GM12878 (cell line): ENCODE results near the gene ATXN1. TPM values are rescaled to one million over a fixed set of nuclear protein-coding genes. Genes with fewer than 3 reads are reported as not detected.
A peak's percentile ranks its signal among the peaks of the same experiment; 100 is the strongest.

ENCODE experiments used
- CEBPB ChIP-seq, 2 experiments: fragments of 150-350 bp in 1 of 2; IDR thresholded peaks; 2 replicates each; pipeline ENCODE4 v1.6.1; 2012 to 2014; ENCODE audit warnings: low read depth in 2 of 2, low read length in 2 of 2, borderline replicate concordance in 1 of 2, inconsistent platforms in 1 of 2
- CTCF ChIP-seq, 3 experiments: IDR thresholded peaks in 2 of 3; conservative IDR thresholded peaks in 1 of 3; 2 replicates each; pipeline ENCODE4 v1.5.1; 2011; ENCODE audit warnings: low read depth in 3 of 3, low read length in 3 of 3, mild to moderate bottlenecking in 3 of 3, control low read depth in 2 of 3, moderate library complexity in 2 of 3, inconsistent platforms in 1 of 3, mixed read lengths in 1 of 3; ENCODE audit not compliant: control insufficient read depth in 2 of 3, insufficient read depth in 1 of 3; ENCODE audit errors: extremely low read depth in 1 of 3
- HCFC1 ChIP-seq: fragments of 150-350 bp; IDR thresholded peaks from 2 replicates; pipeline ENCODE4 v1.6.1; 2014; ENCODE audit warnings: low read length
- KLF5 ChIP-seq: fragments of 450-650 bp; IDR thresholded peaks from 2 replicates; pipeline ENCODE4 v1.6.1; 2014; ENCODE audit warnings: mild to moderate bottlenecking; ENCODE audit not compliant: partially characterized antibody
- LARP7 ChIP-seq: fragments of 450-650 bp; IDR thresholded peaks from 2 replicates; pipeline ENCODE4 v1.6.1; 2017; ENCODE audit warnings: mild to moderate bottlenecking
- MTA2 ChIP-seq: fragments of 450-650 bp; IDR thresholded peaks from 2 replicates; pipeline ENCODE4 v1.6.1; 2016; ENCODE audit warnings: low read depth, mild to moderate bottlenecking, moderate library complexity
- PBX3 ChIP-seq: IDR thresholded peaks from 2 replicates; pipeline ENCODE4 v1.6.1; 2011; ENCODE audit warnings: mild to moderate bottlenecking, low read depth, low read length, moderate library complexity; ENCODE audit not compliant: insufficient replicate concordance
- PML ChIP-seq: IDR thresholded peaks from 2 replicates; pipeline ENCODE4 v1.6.1; 2012; ENCODE audit warnings: low read length, inconsistent platforms
- RBBP5 ChIP-seq: fragments of 200-600 bp; sonication (generic); conservative IDR thresholded peaks from 2 replicates; pipeline ENCODE4 v1.6.1; 2016
- RCOR1 ChIP-seq: conservative IDR thresholded peaks from 2 replicates; pipeline ENCODE4 v1.6.1; 2012; ENCODE audit warnings: low read depth, low read length, improper control_type of control experiment
- SP1 ChIP-seq: IDR thresholded peaks from one replicate; pipeline ENCODE4 v1.6.1; 2011; ENCODE audit warnings: low read depth, low read length
- SUZ12 ChIP-seq: fragments of 200-600 bp; sonication (generic); IDR thresholded peaks from one replicate; pipeline ENCODE4 v1.6.1; 2018; ENCODE audit warnings: antibody characterized with exemption, mild to moderate bottlenecking; ENCODE audit not compliant: unreplicated experiment
- YBX1 ChIP-seq: fragments of 450-650 bp; IDR thresholded peaks from 2 replicates; pipeline ENCODE4 v1.6.1; 2016; ENCODE audit warnings: antibody characterized with exemption
- polyA plus RNA-seq, 11 experiments: library from polyadenylated mRNA; depleted of rRNA in 4 of 11; unstranded in 6 of 11; stranded (reverse) in 5 of 11; fragments of >200 nt; fragmentation: Nextera tagmentation in 4 of 11; fragmentation: Illumina TruSeq in 1 of 11; extraction: Ambion mirVana in 4 of 11; extraction: Trizol in 1 of 11; gene quantifications; 1 replicate in 1 of 11; 2 replicates in 10 of 11; pipeline versions ENCODE4 v1.2.1 to v1.2.3, GENCODE V29; 2011 to 2016; ENCODE audit warnings: inconsistent platforms in 2 of 11, missing spikeins in 2 of 11, low read depth in 1 of 11
- total RNA-seq, 4 experiments: library from RNA; depleted of rRNA in 3 of 4; stranded (reverse); fragments of >200 nt in 3 of 4; fragmentation: Illumina TruSeq in 1 of 4; extraction: Trizol in 1 of 4; gene quantifications; 2 replicates each; pipeline versions ENCODE4 v1.2.1 to v1.2.3, GENCODE V29; 2013 to 2021
- TF ChIP-seq, protein P1 (sequence below): fragments of 450-650 bp; IDR thresholded peaks from 2 replicates; pipeline ENCODE4 v1.6.1; 2016; ENCODE audit warnings: mild to moderate bottlenecking
- TF ChIP-seq, protein P2 (sequence below): fragments of 450-650 bp; formaldehyde crosslinking; IDR thresholded peaks from 2 replicates; pipeline ENCODE4 v1.5.0; 2022; ENCODE audit warnings: mild to moderate bottlenecking, missing genetic modification characterization
- TF ChIP-seq, protein P3 (sequence below): fragments of 450-650 bp; IDR thresholded peaks from 2 replicates; pipeline ENCODE4 v1.6.1; 2016; ENCODE audit warnings: mild to moderate bottlenecking
- TF ChIP-seq, protein P4 (sequence below): fragments of 450-650 bp; IDR thresholded peaks from 2 replicates; pipeline ENCODE4 v1.6.1; 2017; ENCODE audit warnings: mild to moderate bottlenecking, moderate library complexity

ATXN1 gene
- total and polyA plus RNA-seq, 10 of the 15 experiments (the other 5 are each of a cell fraction or from before 2014, with no cell fraction given) = 12.2 to 51.2 (median 20.5) TPM

DNA sequence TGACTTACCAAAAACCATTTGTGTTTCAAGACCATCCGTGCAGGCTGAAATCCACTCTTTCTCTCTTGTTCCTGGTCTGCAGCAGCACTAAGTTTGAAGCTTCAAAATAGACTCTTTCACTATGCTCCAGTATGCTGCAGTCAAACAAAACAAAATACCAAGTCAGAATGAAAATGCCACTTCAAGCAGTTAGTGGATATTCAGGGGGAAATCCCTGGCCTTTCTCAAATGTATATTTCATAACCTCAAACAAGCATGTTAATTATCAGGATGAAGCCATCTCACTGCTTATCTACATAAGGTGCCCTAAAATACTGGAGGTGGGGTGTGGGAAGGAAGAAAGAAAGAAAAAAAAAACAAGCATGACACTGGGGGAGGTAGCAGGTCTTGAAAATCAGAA is 103.5 kb downstream of the ATXN1 start (continued):
- TF ChIP-seq, protein P1, sequence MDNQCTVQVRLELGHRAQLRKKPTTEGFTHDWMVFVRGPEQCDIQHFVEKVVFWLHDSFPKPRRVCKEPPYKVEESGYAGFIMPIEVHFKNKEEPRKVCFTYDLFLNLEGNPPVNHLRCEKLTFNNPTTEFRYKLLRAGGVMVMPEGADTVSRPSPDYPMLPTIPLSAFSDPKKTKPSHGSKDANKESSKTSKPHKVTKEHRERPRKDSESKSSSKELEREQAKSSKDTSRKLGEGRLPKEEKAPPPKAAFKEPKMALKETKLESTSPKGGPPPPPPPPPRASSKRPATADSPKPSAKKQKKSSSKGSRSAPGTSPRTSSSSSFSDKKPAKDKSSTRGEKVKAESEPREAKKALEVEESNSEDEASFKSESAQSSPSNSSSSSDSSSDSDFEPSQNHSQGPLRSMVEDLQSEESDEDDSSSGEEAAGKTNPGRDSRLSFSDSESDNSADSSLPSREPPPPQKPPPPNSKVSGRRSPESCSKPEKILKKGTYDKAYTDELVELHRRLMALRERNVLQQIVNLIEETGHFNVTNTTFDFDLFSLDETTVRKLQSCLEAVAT = peak; percentile 40; the same call in 1 of the 2 replicates
- no peak for TF ChIP-seq SUZ12
- TF ChIP-seq PML = no peak
- no peak for TF ChIP-seq KLF5
- no peak for TF ChIP-seq YBX1
- TF ChIP-seq SP1 = no peak
- TF ChIP-seq MTA2 = peak; percentile 68
- TF ChIP-seq PBX3 = no peak
- TF ChIP-seq CTCF (IDR thresholded peaks at IDR 0.05 in 2 of 3, conservative IDR thresholded peaks at IDR 0.05 in 1 of 3; ENCODE audit: control insufficient read depth in 2 of 3, extremely low read depth in 1 of 3, insufficient read depth in 1 of 3, low read depth in 3 of 3, low read length in 3 of 3) = no peak
- no peak for TF ChIP-seq HCFC1
- TF ChIP-seq RBBP5 = no peak
- no peak for TF ChIP-seq LARP7
- TF ChIP-seq, protein P2, sequence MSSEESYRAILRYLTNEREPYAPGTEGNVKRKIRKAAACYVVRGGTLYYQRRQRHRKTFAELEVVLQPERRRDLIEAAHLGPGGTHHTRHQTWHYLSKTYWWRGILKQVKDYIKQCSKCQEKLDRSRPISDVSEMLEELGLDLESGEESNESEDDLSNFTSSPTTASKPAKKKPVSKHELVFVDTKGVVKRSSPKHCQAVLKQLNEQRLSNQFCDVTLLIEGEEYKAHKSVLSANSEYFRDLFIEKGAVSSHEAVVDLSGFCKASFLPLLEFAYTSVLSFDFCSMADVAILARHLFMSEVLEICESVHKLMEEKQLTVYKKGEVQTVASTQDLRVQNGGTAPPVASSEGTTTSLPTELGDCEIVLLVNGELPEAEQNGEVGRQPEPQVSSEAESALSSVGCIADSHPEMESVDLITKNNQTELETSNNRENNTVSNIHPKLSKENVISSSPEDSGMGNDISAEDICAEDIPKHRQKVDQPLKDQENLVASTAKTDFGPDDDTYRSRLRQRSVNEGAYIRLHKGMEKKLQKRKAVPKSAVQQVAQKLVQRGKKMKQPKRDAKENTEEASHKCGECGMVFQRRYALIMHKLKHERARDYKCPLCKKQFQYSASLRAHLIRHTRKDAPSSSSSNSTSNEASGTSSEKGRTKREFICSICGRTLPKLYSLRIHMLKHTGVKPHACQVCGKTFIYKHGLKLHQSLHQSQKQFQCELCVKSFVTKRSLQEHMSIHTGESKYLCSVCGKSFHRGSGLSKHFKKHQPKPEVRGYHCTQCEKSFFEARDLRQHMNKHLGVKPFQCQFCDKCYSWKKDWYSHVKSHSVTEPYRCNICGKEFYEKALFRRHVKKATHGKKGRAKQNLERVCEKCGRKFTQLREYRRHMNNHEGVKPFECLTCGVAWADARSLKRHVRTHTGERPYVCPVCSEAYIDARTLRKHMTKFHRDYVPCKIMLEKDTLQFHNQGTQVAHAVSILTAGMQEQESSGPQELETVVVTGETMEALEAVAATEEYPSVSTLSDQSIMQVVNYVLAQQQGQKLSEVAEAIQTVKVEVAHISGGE (CRISPR knock-in tag) = no peak
- TF ChIP-seq, protein P3, sequence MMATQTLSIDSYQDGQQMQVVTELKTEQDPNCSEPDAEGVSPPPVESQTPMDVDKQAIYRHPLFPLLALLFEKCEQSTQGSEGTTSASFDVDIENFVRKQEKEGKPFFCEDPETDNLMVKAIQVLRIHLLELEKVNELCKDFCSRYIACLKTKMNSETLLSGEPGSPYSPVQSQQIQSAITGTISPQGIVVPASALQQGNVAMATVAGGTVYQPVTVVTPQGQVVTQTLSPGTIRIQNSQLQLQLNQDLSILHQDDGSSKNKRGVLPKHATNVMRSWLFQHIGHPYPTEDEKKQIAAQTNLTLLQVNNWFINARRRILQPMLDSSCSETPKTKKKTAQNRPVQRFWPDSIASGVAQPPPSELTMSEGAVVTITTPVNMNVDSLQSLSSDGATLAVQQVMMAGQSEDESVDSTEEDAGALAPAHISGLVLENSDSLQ = no peak
- no peak for TF ChIP-seq RCOR1
- TF ChIP-seq, protein P4, sequence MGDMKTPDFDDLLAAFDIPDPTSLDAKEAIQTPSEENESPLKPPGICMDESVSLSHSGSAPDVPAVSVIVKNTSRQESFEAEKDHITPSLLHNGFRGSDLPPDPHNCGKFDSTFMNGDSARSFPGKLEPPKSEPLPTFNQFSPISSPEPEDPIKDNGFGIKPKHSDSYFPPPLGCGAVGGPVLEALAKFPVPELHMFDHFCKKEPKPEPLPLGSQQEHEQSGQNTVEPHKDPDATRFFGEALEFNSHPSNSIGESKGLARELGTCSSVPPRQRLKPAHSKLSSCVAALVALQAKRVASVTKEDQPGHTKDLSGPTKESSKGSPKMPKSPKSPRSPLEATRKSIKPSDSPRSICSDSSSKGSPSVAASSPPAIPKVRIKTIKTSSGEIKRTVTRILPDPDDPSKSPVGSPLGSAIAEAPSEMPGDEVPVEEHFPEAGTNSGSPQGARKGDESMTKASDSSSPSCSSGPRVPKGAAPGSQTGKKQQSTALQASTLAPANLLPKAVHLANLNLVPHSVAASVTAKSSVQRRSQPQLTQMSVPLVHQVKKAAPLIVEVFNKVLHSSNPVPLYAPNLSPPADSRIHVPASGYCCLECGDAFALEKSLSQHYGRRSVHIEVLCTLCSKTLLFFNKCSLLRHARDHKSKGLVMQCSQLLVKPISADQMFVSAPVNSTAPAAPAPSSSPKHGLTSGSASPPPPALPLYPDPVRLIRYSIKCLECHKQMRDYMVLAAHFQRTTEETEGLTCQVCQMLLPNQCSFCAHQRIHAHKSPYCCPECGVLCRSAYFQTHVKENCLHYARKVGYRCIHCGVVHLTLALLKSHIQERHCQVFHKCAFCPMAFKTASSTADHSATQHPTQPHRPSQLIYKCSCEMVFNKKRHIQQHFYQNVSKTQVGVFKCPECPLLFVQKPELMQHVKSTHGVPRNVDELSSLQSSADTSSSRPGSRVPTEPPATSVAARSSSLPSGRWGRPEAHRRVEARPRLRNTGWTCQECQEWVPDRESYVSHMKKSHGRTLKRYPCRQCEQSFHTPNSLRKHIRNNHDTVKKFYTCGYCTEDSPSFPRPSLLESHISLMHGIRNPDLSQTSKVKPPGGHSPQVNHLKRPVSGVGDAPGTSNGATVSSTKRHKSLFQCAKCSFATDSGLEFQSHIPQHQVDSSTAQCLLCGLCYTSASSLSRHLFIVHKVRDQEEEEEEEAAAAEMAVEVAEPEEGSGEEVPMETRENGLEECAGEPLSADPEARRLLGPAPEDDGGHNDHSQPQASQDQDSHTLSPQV = no peak
- TF ChIP-seq CEBPB (IDR thresholded peaks at IDR 0.05; ENCODE audit: borderline replicate concordance in 1 of 2, low read depth in 2 of 2, low read length in 2 of 2) = no peak
